Endothelial cell of umbilical vein (primary cell): ENCODE measurements around the gene MYO1B.

Source experiments
- CTCF ChIP-seq, 2 donors: IDR thresholded peaks; 1 replicate in 1 of 2; 2 replicates in 1 of 2; pipeline ENCODE4 v1.5.1; 2011; ENCODE audit warnings: low read length in 2 of 2, mild to moderate bottlenecking in 2 of 2, moderate library complexity in 2 of 2, control low read depth in 1 of 2, inconsistent platforms in 1 of 2, low read depth in 1 of 2; ENCODE audit not compliant: insufficient read depth in 1 of 2; ENCODE audit errors: extremely low read depth in 1 of 2
- MYC ChIP-seq: IDR thresholded peaks from one replicate; pipeline ENCODE4 v1.6.1; 2011; ENCODE audit warnings: mild to moderate bottlenecking, low read depth, low read length

- no peak for TF ChIP-seq CTCF (IDR thresholded peaks at IDR 0.05; ENCODE audit: extremely low read depth in 1 of 2, insufficient read depth in 1 of 2, low read depth in 1 of 2, low read length in 2 of 2)
- TF ChIP-seq MYC: no peak
Observed at GRCh38 chr2:191200910-191201309, 44.3 kb upstream of the MYO1B start.
